Prostate gland (tissue), 2 donors: ENCODE data around the gene SORBS1. TPM values are rescaled to one million over a fixed set of nuclear protein-coding genes. Genes with fewer than 3 reads are reported as not detected.

Experiments used
- DNase-seq: peaks from one replicate; pipeline ENCODE4 v3.0.0-alpha.2; 2019; ENCODE audit warnings: low spot score
- H3K27ac ChIP-seq, 2 donors: fragments of 200-600 bp; sonication (generic); 2 replicates each; pipeline ENCODE4 v1.5.1; 2017 to 2019
- H3K27me3 ChIP-seq: fragments of 200-600 bp; sonication (generic); replicated peaks from 2 replicates; pipeline ENCODE4 v1.5.1; 2019; ENCODE audit not compliant: insufficient read depth
- H3K36me3 ChIP-seq, 2 donors: fragments of 200-600 bp; sonication (generic); 1 replicate in 1 of 2; 2 replicates in 1 of 2; pipeline versions ENCODE4 v1.5.1 to v1.8.1; 2017 to 2019
- H3K4me1 ChIP-seq: fragments of 200-600 bp; sonication (generic); replicated peaks from 2 replicates; pipeline ENCODE4 v1.5.1; 2019
- H3K4me3 ChIP-seq, 2 donors: fragments of 200-600 bp; sonication (generic); 2 replicates each; pipeline ENCODE4 v1.5.1; 2017 to 2019
- H3K9me3 ChIP-seq: fragments of 200-600 bp; sonication (generic); 2 replicates; pipeline ENCODE4 v1.5.1; 2017
- POLR2A ChIP-seq: fragments of 450-650 bp; IDR thresholded peaks from one replicate; pipeline ENCODE4 v1.6.1; 2016; ENCODE audit warnings: antibody characterized with exemption, mild to moderate bottlenecking
- POLR2AphosphoS5 ChIP-seq: sonication (generic); formaldehyde crosslinking; IDR thresholded peaks from one replicate; pipeline ENCODE4 v1.6.1; 2017; ENCODE audit warnings: antibody characterized with exemption
- whole genome bisulfite sequencing: methylation state at CpG from one replicate; pipeline ENCODE4 v1.1.5; 2018; 5-methylcytosine and 5-hydroxymethylcytosine counted together
- intact Hi-C: fragments of 100-400 bp; cut with DNase I; formaldehyde crosslinking; loops from one replicate; pipeline ENCODE4 v1.14.2; 2022
- total RNA-seq, 2 donors: library from RNA; depleted of rRNA; stranded (reverse); fragments of >200 nt; gene quantifications; one replicate each; pipeline ENCODE4 v1.1.0, GENCODE V29; 2016
- TF ChIP-seq, protein P1 (sequence below), 4 experiments: fragments of 200-600 bp in 2 of 4; fragments of 450-650 bp in 2 of 4; sonication (generic) in 2 of 4; IDR thresholded peaks; 1 replicate in 3 of 4; 2 replicates in 1 of 4; pipeline ENCODE4 v1.5.1; 2016 to 2019; ENCODE audit warnings: antibody characterized with exemption in 4 of 4, mild to moderate bottlenecking in 2 of 4, moderate library complexity in 2 of 4

The SORBS1 gene
- total RNA-seq, 2 donors from 2014 or later, result 84.6 to 189 TPM

DNA sequence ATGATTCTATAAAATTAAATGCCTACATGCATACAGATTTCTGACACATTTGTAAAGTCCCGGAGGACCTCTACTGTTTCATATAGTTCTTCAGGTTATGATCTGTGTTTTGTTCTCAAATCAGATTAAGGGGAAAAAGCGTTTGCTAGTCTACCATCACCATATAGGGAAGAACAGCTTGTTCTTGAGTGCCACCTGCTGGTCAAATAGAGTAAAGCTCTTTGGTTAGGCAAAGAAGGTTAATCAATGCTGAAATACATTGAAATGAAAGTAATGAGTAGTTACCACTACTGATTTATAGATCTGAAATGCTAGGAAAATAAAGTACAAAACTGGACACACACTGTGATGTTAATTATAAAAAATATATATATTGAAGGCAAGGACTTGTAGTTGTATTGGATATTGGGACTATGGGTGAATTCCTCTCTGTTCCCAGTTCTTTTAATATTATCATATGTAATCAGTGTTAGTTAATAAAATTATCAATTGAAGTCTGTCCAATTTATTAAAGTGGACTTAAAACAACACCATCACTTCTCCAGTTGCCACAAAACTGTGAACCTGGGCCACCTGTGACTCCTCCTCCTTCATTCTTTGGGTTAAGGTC, 197.8 kb downstream of the SORBS1 start:
- peak; percentile 49 for DNase-seq
- no peak overlapping the region for H3K27ac ChIP-seq

DNA sequence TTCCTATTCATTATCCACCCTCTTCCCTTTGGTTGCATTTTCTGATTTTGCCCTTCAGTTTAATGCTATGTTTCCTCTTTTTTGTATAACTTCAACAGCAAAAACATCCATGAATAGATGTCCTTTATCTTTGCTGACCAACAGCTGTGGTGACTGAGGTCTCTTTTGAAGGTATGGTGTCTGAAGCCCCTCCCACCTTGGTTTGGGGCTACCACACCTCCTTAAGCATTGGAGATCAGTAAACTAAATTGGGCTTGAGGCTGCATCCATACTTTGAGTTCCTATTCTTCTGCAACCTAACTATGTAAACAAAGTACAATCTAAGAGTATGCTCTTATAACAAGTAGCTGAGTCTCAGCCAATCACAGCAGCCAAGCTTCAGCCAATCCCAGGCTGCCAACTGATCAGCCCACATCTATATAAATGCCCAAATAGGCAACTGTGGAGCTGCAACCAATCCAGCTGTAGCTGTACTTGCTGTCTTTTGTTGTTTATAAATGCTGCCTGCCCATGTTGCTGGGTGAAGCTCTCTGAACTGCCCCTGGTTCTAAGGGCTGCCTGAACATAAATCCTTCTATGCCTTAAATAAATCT, 201.0 kb downstream of the SORBS1 start:
- intact Hi-C loops, result loop anchor here (5.0 kb wide), 1 partner anchor 113 kb away; no protein-coding TSS in a partner anchor
- Histone ChIP-seq H3K4me3 (no peak overlapping the region), H3K27me3 (no peaks in the 10 kb centered on the region), H3K27ac (no peak overlapping the region), H3K9me3 (no peaks in the 10 kb centered on the region), H3K36me3 (no peaks in the 10 kb centered on the region), H3K4me1 (no peaks in the 10 kb centered on the region)
- TF ChIP-seq POLR2A (no peak), POLR2AphosphoS5 (no peak)
- TF ChIP-seq, protein P1, sequence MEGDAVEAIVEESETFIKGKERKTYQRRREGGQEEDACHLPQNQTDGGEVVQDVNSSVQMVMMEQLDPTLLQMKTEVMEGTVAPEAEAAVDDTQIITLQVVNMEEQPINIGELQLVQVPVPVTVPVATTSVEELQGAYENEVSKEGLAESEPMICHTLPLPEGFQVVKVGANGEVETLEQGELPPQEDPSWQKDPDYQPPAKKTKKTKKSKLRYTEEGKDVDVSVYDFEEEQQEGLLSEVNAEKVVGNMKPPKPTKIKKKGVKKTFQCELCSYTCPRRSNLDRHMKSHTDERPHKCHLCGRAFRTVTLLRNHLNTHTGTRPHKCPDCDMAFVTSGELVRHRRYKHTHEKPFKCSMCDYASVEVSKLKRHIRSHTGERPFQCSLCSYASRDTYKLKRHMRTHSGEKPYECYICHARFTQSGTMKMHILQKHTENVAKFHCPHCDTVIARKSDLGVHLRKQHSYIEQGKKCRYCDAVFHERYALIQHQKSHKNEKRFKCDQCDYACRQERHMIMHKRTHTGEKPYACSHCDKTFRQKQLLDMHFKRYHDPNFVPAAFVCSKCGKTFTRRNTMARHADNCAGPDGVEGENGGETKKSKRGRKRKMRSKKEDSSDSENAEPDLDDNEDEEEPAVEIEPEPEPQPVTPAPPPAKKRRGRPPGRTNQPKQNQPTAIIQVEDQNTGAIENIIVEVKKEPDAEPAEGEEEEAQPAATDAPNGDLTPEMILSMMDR (IDR thresholded peaks at IDR 0.05), result no peak
- no peak for DNase-seq

More for the DNA sequence above, 197.8 kb downstream of the SORBS1 start:
- Histone ChIP-seq H3K4me1 (no peaks in the 10 kb centered on the region), H3K4me3 (no peak overlapping the region), H3K27me3 (no peaks in the 10 kb centered on the region), H3K36me3 (no peaks in the 10 kb centered on the region), H3K9me3 (no peaks in the 10 kb centered on the region)
- intact Hi-C loops, result loop anchor here (5.0 kb wide), 1 partner anchor 116 kb away; no protein-coding TSS in a partner anchor
- 0% methylated on average over 2 of the region's 2 CpGs for WGBS
- TF ChIP-seq, protein P1 (IDR thresholded peaks at IDR 0.05), result peak; percentile 77 to 96 (median 91)
- peak; percentile 14 for TF ChIP-seq POLR2AphosphoS5
- TF ChIP-seq POLR2A, result no peak

DNA sequence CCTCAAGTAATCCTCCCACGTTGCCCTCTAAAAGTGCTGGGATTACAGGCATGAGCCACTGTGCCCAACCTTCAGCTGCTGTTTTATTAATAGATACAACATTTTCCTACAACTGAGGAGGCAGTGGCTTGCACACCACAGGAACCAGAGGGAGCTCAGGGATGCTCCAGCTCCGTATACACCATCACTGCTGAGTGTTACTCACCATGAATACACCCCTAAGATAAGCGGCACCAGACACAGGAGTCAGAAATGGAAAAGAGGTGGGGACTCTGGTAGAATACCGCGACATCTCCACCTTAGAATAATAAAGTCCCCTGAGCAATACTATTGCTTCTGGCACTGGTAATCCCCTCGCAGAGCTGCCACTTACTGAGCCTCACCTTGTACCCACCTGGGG, 201.7 kb downstream of the SORBS1 start:
- 86% methylated on average over 6 of the region's 6 CpGs for WGBS
- Histone ChIP-seq H3K27ac (no peak overlapping the region), H3K4me1 (no peaks in the 10 kb centered on the region), H3K9me3 (no peaks in the 10 kb centered on the region), H3K27me3 (no peaks in the 10 kb centered on the region), H3K36me3 (no peaks in the 10 kb centered on the region), H3K4me3 (no peak overlapping the region)
- no peak for TF ChIP-seq POLR2A
- TF ChIP-seq, protein P1 (IDR thresholded peaks at IDR 0.05), result no peak
- TF ChIP-seq POLR2AphosphoS5, result no peak
- no peak for DNase-seq
- intact Hi-C loops, result no loop called here

DNA sequence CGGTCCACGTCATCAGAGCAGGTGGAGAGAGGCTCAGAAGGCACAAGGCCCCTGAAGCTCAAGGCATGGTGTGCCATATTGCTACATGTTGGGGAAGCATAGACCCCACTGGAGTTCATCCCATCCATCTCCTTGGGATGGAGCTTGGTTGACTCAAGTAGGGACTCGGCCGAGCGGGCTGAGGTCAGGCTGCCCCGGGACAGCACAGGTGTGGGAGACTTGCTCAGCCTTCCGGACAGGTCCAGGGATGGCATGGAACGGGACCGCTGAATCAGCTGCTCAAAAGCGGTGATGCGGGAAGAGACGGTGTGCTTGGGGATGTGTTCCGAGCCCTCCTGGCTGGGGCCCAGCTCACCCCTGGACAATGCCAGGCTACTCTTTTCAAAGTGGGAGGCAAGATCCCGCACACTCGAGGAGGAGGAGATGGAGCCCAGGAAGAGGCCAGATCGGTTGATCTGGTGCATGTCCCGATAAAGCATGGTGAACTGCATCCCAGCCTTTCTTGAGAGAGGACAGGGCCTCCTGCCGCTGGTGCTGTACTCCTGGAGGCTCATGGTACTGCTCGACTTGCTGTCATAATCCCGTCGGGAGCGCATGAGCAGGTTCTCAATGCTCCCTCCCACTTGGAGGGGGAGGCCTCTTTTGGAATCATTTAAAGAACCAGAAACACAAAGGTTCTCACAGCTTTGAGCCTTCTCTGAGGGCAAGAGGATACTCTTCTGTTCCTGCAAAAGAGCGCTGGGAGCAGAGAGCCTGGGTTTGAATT, 204.8 kb downstream of the SORBS1 start:
- WGBS, result 91% methylated on average over 23 of the region's 23 CpGs
- H3K4me3 ChIP-seq, result no peak overlapping the region
- no peaks in the 10 kb centered on the region for H3K9me3 ChIP-seq
- intact Hi-C loops, result no loop called here
- H3K36me3 ChIP-seq, result no peaks in the 10 kb centered on the region
- TF ChIP-seq, protein P1 (IDR thresholded peaks at IDR 0.05), result no peak
- TF ChIP-seq POLR2A, result no peak
- no peak for TF ChIP-seq POLR2AphosphoS5
- no peaks in the 10 kb centered on the region for H3K27me3 ChIP-seq
- no peak overlapping the region for H3K27ac ChIP-seq
- DNase-seq, result no peak
- no peaks in the 10 kb centered on the region for H3K4me1 ChIP-seq
